T-helper 2 cell treated with Interferon-gamma antibody and Interleukin-4, amounts not matched to agents 100 ng/mL and 5 ng/mL, for 36 hours (primary cell): ENCODE data around the gene RNF19B. TPM values are rescaled to one million over a fixed set of nuclear protein-coding genes. Genes with fewer than 3 reads are reported as not detected.

Experiments used
- intact Hi-C: fragments of 100-400 bp; cut with micrococcal nuclease; formaldehyde crosslinking; loops from one replicate; pipeline ENCODE4 v1.15.1; 2023
- total RNA-seq: library from RNA; stranded (reverse); gene quantifications from 2 replicates; pipeline ENCODE4 v1.2.3, GENCODE V29; 2022

The RNF19B gene
- total RNA-seq, 1 donor from 2014 or later, result 27.1 TPM

DNA sequence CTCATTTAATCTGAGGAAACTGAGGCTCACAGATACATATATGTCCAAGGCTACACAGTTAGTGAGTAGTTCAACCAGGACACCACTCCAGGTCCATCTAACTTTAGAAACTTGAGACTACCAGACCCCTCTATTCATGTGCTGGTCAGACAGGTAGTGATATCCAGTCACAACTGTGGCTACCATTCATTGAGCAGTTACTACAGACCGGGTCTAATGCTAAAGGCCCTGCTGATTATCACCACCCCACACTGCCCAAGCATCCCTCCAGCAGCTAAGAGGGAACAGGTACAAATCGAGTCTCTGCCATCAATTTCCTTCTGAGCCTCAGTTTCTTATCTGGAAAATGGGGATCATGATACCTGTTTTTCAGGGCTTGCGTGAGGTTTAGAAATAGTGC is 73.0 kb downstream of the RNF19B start:
- intact Hi-C loops, result no loop called here

DNA sequence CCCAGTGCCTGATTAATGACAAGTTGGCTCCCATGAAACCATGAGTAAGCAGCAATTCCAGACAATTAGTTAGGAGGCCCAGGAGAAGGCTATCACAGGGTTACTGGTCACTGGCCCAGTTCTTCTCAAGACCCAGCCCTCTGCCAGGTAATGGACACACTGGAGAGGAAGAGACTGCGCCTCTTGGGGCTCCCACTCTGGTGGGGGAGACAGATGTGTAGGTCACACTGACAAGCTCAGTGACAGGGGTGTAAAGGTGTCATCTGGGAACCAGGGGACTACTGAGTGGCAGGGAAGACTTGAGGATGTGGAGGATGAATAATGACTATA is 73.4 kb downstream of the RNF19B start:
- intact Hi-C loops, result no loop called here

GRCh38 chr1:32890516-32891240 is 73.9 kb downstream of the RNF19B start:
- intact Hi-C loops, result no loop called here

GRCh38 chr1:32889731-32890278 is 74.8 kb downstream of the RNF19B start:
- intact Hi-C loops, result no loop called here

DNA sequence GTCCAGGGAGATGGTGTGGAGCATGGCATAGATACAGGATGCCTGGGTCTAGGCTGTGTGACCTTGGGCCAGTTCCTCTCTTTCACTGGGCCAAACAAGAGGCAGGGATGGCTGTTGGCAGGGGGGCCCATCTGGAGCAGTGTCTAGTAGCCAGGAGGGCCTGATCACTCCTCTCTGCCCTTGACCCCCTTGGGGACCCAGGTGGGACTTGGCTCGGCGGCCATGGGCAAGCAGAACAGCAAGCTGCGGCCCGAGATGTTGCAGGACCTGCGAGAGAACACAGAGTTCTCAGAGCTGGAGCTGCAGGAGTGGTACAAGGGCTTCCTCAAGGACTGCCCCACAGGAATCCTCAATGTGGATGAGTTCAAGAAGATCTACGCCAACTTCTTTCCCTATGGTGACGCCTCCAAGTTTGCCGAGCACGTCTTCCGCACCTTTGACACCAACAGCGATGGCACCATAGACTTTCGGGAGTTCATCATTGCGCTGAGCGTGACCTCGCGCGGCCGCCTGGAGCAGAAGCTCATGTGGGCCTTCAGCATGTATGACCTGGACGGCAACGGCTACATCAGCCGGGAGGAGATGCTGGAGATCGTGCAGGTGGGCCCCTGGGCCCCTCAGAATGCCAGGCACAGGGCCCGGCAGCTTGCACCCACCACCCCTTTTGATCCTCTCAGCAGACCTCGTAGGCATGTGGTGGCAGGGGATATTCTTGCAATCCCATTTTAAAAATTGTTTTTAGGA is 75.8 kb downstream of the RNF19B start:
- intact Hi-C loops, result no loop called here

DNA sequence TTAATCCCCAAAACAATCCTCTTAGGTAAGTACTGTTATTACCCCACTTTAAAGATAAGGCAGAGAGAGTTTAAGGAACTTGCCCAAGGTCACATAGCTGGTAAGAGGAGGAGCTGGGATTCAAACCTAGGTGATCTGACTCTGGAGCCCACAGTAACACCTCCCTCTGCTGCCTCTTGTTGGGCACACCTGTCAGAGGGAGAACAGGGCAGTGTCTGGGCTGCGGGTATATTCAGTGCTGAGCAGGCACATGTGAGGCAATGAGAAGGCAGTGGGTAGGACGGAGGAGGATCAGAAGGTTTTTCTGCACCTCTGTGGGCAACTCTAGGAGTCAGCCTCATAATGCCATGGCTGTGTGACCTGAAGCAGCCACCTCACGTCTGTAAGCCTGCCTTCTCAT is 76.5 kb downstream of the RNF19B start:
- intact Hi-C loops, result no loop called here

DNA sequence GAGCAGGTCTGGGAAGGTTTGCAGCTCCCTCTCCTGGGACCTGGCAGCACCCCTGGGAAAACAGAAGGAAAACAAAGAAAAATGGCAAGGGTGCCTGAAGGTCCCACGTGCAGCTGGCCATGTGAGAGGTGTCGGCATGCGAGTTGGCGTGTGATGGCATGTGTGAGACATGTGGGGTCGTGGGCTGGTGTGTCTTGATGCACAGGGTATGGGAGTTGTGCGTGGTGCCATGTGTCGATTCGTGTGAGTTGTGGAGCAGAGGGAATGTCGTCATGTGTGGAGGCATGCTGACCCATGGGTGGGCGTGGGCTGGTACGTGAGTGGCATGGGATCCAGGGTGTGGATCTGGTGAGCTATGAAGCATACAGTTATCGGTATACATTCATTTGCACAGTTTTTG is 77.0 kb downstream of the RNF19B start:
- intact Hi-C loops, result no loop called here

- intact Hi-C loops, result no loop called here
Measured at GRCh38 chr1:32886828-32887414, 77.7 kb downstream of the RNF19B start.

Other genes with a start within 250 kb of the RNF19B start
- gene YARS1, start 147.5 kb downstream of the RNF19B start, total RNA-seq, result 157 and 164 TPM in 2 replicates
- gene S100PBP, start 147.2 kb downstream of the RNF19B start, total RNA-seq, result 62.0 and 70.3 TPM in 2 replicates
- not detected in 2 replicates for gene FNDC5, start 93.9 kb downstream of the RNF19B start, total RNA-seq
- 0.18 TPM in 1 of 2 replicates, not detected in the other for gene HPCA, start 78.3 kb downstream of the RNF19B start, total RNA-seq
- gene TMEM54, start 63.4 kb downstream of the RNF19B start, total RNA-seq, result not detected in 2 replicates
- 227 and 228 TPM in 2 replicates for gene AK2, start 72.1 kb upstream of the RNF19B start, total RNA-seq
- 5.1 and 7.3 TPM in 2 replicates for gene AZIN2, start 116.3 kb upstream of the RNF19B start, total RNA-seq
- 10.6 and 11.2 TPM in 2 replicates for gene TRIM62, start 217.2 kb upstream of the RNF19B start, total RNA-seq